SK-N-SH treated with all-trans-retinoic acid at 6 μM for 48 hours (cell line): Measurements from ENCODE around the gene PCDHGA1.
"Not testable (repeated sequence)": the region's sequence is repeated elsewhere in the genome, so short reads cannot be mapped to it uniquely, and the experiment has no call there.

Experiments
- ARNTL ChIP-seq: fragments of 450-650 bp; formaldehyde crosslinking; IDR thresholded peaks from 2 replicates; pipeline ENCODE4 v1.5.0; 2020; ENCODE audit warnings: low read depth, mild to moderate bottlenecking, moderate library complexity, borderline replicate concordance
- CSDC2 ChIP-seq: fragments of 250-450 bp; sonication (Bioruptor Pico); IDR thresholded peaks from 2 replicates; pipeline ENCODE4 v1.5.0; 2020; ENCODE audit warnings: mild to moderate bottlenecking, moderate library complexity
- ESRRG ChIP-seq: fragments of 250-450 bp; sonication (Bioruptor Pico); IDR thresholded peaks from 2 replicates; pipeline ENCODE4 v1.6.1; 2021; ENCODE audit warnings: mild to moderate bottlenecking
- GLIS3 ChIP-seq: fragments of 250-450 bp; sonication (Bioruptor Pico); IDR thresholded peaks from 2 replicates; pipeline ENCODE4 v1.5.0; 2020; ENCODE audit warnings: mild to moderate bottlenecking, moderate library complexity
- OSR1 ChIP-seq: fragments of 250-450 bp; sonication (Bioruptor Pico); IDR thresholded peaks from 2 replicates; pipeline ENCODE4 v1.8.0; 2022; ENCODE audit warnings: moderate library complexity, mild to moderate bottlenecking, inconsistent platforms
- PATZ1 ChIP-seq: fragments of 250-450 bp; sonication (Bioruptor Pico); IDR thresholded peaks from 2 replicates; pipeline ENCODE4 v1.8.0; 2020; ENCODE audit warnings: mild to moderate bottlenecking, moderate library complexity, borderline replicate concordance
- POU6F1 ChIP-seq: fragments of 250-450 bp; sonication (Bioruptor Pico); IDR thresholded peaks from 2 replicates; pipeline ENCODE4 v1.8.0; 2021; ENCODE audit warnings: low read depth, mild to moderate bottlenecking, moderate library complexity, borderline replicate concordance
- PPARA ChIP-seq: fragments of 250-450 bp; sonication (Bioruptor Pico); IDR thresholded peaks from 2 replicates; pipeline ENCODE4 v1.5.0; 2020; ENCODE audit warnings: mild to moderate bottlenecking, borderline replicate concordance
- RARB ChIP-seq: fragments of 250-450 bp; sonication (Bioruptor Pico); IDR thresholded peaks from 2 replicates; pipeline ENCODE4 v1.8.0; 2021; ENCODE audit warnings: mild to moderate bottlenecking, moderate library complexity
- SNAI2 ChIP-seq: fragments of 250-450 bp; sonication (Bioruptor Pico); IDR thresholded peaks from 2 replicates; pipeline ENCODE4 v1.5.0; 2020; ENCODE audit warnings: mild to moderate bottlenecking, moderate library complexity
- TOX ChIP-seq: fragments of 250-450 bp; sonication (Bioruptor Pico); IDR thresholded peaks from 2 replicates; pipeline ENCODE4 v1.8.0; 2021; ENCODE audit warnings: mild to moderate bottlenecking, moderate library complexity, borderline replicate concordance
- ZFP3 ChIP-seq: fragments of 250-450 bp; sonication (Bioruptor Pico); IDR thresholded peaks from 2 replicates; pipeline ENCODE4 v1.5.0; 2020; ENCODE audit warnings: mild to moderate bottlenecking, moderate library complexity
- ZFP30 ChIP-seq: fragments of 450-650 bp; formaldehyde crosslinking; IDR thresholded peaks from 2 replicates; pipeline ENCODE4 v1.5.0; 2022; ENCODE audit warnings: mild to moderate bottlenecking, moderate library complexity
- ZNF8 ChIP-seq: fragments of 450-650 bp; formaldehyde crosslinking; IDR thresholded peaks from 2 replicates; pipeline ENCODE4 v1.5.0; 2020; ENCODE audit warnings: mild to moderate bottlenecking, moderate library complexity

GRCh38 chr5:141394401-141395187 is 64.3 kb downstream of the PCDHGA1 start:
- not testable (repeated sequence) for TF ChIP-seq SNAI2; ARNTL (CRISPR knock-in tag); PATZ1 (CRISPR knock-in tag); ESRRG (CRISPR knock-in tag); ZFP3 (CRISPR knock-in tag); ZFP30 (CRISPR knock-in tag); CSDC2; RARB (CRISPR knock-in tag); OSR1 (CRISPR knock-in tag); GLIS3 (CRISPR knock-in tag); PPARA (CRISPR knock-in tag); TOX; ZNF8 (CRISPR knock-in tag); POU6F1 (CRISPR knock-in tag)
